DMS79 treated with DMSO at 0.1 percent for 48 hours (cell line): Measurements from ENCODE around the gene NPAP1.
"Not testable (repeated sequence)": the region's sequence is repeated elsewhere in the genome, so short reads cannot be mapped to it uniquely, and the experiment has no call there.

ENCODE experiments used
- DNase-seq: peaks from one replicate; lab custom pipeline; 2025; lab: John Stamatoyannopoulos, UW

Gene NPAP1, protein sequence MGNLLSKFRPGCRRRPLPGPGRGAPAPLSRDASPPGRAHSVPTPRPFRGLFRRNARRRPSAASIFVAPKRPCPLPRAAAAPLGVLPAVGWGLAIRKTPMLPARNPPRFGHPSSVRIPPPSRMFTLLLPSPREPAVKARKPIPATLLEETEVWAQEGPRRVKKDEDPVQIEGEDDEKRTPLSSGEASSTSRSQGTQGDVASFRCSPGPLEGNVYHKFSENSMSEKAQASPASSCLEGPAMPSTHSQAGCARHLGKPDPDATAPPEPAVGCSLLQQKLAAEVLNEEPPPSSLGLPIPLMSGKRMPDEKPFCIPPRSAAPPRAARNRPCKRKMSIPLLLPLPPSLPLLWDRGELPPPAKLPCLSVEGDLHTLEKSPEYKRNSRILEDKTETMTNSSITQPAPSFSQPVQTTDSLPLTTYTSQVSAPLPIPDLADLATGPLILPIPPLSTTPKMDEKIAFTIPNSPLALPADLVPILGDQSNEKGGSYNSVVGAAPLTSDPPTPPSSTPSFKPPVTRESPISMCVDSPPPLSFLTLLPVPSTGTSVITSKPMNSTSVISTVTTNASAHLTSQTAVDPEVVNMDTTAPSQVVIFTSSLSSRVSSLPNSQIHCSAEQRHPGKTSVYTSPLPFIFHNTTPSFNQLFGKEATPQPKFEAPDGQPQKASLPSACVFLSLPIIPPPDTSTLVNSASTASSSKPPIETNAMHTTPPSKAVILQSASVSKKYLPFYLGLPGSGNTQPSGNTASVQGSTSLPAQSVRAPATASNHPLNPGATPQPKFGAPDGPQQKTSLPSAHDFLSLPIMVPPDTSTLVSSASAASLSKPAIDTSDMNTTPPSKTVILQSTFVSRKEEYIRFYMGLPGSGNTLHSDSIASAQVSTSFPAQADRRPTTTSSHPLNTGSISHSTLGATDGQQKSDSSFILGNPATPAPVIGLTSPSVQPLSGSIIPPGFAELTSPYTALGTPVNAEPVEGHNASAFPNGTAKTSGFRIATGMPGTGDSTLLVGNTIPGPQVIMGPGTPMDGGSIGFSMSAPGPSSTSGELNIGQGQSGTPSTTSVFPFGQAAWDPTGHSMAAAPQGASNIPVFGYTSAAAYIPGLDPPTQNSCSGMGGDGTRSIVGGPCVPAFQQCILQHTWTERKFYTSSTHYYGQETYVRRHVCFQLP

DNA sequence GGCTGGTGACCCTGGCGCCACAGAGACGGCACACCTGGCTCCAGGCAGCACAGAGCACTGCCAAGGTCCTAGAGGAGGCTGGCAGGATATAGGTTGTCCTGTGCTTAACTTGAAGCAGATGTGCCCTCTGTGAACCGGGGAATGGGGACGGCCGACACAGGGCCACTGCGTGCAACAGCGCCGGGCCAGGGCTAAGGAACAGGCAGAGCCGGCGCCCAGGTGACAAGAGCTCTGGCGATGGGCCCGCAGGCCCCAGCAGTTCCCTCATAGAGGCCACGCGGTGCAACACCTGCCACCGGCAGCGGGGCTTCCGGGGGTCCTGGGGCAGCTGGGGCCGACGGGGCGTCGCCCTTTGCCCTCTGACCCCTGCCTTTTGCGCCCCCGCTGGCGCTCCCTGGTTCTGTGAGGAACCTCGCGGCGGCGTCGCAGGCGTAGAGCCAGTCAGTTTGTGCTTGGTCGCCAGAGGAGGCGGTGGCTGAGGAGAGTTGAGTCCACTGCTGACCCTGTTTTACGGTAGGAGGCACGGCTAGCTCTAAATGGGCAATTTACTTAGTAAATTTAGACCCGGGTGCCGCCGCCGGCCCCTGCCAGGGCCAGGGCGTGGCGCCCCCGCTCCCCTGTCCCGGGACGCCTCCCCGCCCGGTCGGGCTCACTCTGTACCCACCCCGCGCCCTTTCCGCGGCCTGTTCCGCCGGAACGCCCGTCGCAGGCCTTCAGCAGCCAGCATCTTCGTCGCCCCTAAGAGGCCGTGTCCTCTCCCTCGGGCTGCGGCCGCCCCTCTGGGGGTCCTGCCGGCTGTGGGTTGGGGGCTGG, at the start of gene NPAP1:
Gene NPAP1 (plus strand): TSS at position 444 of the 813 bp plus-strand sequence. CDS start 93 bp downstream, at position 537.
- no peak for DNase-seq

DNA sequence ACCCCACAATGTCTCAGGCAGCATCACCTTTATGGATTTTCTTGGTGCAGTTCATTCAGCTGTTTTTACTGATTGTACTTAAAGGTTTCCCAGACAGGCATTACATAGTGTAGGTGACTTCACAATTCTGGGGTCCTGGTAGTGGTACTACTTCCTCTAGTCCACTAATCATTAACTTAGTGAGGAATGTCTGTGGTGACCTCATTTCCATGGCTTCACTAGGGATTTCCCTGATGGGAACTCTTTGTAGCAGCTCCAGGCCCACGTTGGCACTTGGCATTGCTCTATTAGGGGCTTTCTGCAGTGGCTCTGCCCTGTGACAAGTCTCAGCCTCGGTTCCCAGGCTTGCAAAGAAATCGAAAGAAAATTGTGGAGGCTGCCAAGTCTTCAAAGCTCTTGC, 48.1 kb upstream of the NPAP1 start:
- DNase-seq = no peak

DNA sequence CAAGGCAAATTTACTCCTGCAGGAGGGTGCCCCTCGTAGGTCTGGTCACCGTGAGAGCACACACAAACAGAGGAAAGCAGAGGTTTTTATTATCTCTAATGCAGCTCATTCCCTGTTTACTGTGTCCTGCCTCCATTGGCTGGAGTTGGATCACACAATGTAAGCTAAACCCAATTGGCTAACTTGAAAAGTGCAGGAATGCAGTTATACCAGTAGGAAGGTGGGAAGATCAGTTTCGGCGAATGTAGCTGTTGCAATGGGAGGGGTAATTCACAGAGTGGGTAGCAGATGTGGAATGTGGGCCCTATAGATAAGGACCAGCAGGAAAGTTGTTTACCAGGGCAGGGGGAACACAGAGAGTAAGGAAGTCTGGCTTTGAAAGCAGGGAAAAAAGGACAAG, 42.5 kb upstream of the NPAP1 start:
- no peak for DNase-seq

- not testable (repeated sequence) for DNase-seq
These were observed 36.2 kb upstream of the NPAP1 start for GRCh38 chr15:24639412-24639811.

- no peak for DNase-seq
These were observed 29.9 kb upstream of the NPAP1 start for GRCh38 chr15:24645627-24646026.

- DNase-seq = no peak
These were observed 16.0 kb upstream of the NPAP1 start for GRCh38 chr15:24659622-24660021.

DNA sequence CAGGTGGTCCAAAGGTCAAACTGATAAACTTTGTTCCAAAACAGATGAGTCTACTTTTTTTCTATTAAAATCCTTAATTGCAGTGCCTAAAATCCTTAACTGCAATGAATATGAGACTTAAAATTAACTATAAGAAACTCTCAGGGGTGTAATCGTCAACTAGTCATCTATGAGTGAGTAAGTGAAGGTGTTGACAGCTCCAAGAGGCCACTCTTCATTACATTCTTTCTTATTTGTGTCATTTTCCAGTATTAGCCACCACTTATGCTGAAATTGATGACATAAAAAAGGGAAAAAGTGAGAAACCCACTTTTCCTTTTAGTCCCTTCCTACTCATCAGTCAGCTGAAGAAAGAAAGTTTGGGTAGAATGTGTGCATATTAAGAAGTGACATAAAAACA, 12.6 kb upstream of the NPAP1 start:
- no peak for DNase-seq

- DNase-seq = no peak
These were observed 856 bp downstream of the NPAP1 start for GRCh38 chr15:24676431-24676830.

DNA sequence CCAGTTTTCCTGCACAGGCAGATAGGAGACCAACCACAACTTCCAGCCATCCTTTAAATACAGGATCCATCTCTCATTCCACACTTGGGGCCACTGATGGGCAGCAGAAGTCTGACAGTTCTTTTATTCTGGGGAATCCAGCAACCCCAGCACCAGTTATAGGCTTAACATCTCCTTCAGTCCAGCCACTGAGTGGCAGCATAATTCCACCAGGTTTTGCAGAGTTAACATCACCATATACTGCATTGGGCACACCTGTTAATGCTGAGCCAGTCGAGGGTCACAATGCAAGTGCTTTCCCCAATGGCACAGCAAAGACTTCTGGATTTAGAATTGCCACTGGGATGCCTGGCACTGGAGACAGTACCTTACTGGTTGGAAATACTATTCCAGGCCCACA, 2.9 kb downstream of the NPAP1 start:
- DNase-seq = no peak

GRCh38 chr15:24682002-24682401, 6.4 kb downstream of the NPAP1 start:
- no peak for DNase-seq

- DNase-seq = not testable (repeated sequence)
These were observed 7.3 kb downstream of the NPAP1 start for GRCh38 chr15:24682905-24683304.

- DNase-seq = no peak
These were observed 8.2 kb downstream of the NPAP1 start for GRCh38 chr15:24683736-24684135.

DNA sequence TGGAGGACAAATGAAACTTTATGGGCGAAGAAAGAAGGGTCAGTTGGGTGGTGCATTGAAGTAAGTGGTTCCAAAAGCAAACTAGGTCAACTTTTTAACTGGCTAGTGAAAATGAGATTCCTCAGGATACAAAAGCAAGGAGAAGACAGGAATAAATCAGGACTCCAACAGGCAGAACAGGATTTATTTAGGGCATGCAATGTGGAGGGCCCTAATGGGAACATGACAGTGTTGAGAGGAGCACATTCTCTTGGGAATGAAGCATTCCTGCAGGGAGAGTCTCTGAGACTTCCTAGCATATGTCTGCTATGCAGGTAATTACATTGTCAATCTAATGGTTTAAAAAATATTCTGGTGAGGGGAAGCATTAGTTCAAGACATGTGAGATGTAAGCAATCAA, 8.7 kb downstream of the NPAP1 start:
- DNase-seq = no peak

GRCh38 chr15:24696201-24696600, 20.6 kb downstream of the NPAP1 start:
- no peak for DNase-seq

GRCh38 chr15:24696842-24697241, 21.3 kb downstream of the NPAP1 start:
- no peak for DNase-seq

DNA sequence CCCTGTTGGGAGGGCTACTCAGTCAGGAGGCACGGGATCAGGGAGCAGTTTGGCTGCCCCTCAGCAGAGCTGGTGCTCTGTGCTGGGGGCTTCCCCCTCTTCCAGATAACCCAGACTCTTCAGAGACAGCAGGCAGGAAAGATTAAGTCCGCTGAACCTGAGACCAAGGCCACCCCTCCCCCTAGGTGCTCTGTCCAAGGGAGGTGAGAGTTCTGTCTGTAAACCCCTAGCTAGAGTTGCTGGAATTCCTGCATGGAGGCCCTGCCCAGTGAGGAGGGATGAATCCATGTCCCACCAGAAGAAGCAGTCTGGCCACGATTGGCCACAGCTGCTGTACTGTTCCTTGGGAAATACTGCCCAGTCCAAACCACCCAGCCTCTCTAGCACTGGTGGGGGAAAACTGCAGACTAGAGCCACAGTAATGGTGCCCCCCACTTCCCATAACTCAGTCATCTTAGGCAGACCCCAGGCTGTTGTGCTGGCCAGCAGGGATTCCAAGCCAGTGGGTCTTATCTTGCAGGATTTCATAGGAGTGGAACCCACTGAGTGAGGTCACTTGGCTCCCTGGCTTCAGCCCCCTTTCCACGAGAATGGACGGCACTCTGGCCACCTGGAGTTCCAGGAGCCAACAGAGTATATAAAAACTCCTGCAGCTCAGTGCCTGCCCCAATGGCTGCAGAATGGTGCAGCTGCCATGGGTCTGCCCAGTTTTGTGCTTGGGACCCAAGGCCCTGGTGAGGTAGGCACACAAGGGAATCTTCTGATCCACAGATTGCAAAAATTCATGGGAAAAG, 42.9 kb downstream of the NPAP1 start:
- no peak for DNase-seq

GRCh38 chr15:24729760-24730159, 54.2 kb downstream of the NPAP1 start:
- no peak for DNase-seq
